ENCODE results near the gene TENM3.

Gene TENM3

DNA sequence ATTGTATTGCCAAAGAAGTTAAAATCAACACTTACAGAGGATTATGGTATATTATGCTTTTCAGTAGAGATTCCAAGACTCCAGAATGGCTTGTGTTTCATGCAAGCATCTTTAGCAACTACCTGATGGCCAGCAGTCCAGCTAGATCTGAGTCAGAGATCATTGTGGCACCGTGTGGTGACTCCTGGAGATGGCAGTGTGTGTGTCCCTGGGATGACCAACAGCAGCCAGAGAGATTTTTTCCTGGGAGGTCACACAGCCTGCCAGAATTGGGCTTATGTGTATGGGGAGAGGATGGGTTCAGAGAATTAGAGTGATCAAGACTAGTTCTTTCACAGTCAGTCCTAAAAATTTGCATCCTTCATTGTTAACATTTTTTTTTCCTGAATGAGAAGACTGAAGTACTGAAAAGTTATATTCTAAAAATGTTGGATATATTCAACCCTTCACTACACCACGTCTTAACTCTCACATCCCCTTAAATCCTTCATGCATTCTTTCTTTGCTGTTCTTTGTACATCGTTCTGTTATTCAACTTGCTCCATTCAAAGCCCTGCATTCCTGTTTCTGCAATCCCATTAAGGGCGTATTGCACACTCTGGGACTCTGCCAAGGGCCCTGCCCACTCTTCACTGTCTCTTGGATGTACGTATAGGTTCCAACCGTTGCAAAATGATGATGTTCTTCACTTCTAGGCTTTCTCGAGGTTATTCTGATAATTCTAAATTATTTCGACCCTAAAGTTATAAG lies 12.4 kb downstream of the TENM3 start:
- DNase-seq = no peak

DNA sequence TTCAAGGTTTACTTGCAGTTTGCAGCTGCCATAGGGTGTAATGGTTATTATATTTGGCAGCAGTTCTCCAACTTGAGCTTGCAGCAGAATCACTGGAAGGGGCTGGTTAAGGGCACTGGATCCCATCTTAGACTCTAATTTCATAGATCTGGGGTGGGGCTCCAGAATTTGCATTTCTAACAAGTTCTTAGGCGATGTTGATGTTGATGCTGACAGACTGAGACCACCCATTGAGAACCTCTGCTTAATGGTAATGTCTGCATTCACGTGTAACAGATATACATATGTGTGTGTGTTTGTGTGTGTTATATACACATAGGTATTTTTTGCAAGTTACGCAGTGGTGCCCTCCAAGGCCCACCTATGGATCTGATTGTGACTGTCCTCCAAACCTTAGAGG lies 13.8 kb downstream of the TENM3 start:
- no peak for DNase-seq

DNA sequence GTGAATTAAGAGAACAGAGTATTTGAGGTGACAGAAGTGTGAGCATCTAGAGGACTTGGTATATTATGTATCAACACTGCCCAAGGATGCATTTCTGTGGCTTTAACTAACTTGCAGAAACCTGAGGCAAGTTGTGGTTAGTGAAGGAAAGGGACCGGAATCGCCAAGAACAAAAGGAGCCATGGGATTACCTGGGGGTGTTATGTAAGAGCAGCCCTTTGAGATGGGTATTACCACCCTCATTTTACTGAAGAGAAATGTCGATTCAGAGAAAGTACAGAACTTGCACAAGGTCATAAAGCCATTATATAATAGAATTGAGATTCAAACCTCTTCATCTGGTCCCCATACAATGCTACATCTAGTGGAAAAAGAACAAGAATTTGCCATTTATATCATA lies 14.3 kb downstream of the TENM3 start:
- no peak for DNase-seq

DNA sequence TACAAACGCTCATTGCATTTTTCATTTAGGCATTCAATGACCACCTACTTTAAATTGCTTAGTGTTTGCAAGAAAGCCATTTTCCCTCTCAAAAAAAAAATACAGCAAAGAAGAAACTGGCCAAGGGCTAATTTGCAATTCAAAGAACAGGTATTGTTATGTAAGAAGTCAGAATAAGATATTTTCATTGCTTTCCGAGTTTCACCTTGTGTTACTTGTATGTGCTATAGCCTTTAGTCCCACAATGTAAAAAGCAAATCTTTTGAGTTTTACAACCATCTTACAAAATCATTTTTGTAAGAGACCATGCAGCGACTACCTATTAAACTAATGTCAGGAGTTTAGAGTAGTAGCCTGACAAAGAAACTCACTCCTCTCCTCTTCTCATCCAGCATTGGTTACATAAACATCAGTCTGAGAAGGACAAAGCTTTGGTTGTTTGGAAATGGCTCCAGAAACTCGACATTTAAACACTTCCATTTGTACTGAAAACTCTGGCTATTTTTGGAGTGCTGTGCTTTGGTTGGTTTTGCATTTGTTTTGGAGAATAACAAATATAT lies 15.3 kb downstream of the TENM3 start:
- DNase-seq = no peak

- no peak for DNase-seq
These were observed 18.5 kb downstream of the TENM3 start for GRCh38 chr4:182261651-182262223.

DNA sequence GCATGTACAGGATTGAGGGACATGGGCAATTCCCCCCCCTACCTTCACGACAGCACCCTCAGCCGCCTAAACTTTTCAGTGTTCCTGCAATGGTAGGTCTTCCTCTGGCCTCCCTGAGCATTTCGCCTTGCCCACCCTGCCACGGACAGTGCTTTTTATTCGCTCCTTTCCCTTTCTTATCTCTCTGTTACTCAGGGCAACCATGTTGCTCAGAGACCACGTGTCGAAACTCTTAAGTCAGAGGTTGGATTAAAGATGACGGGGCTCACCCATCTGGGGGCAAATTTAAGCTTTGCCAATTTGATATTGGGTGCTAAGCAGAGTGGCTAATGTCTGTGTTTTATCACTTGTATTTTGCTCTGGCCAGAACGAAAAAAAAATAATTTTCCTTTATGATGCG lies 20.4 kb downstream of the TENM3 start:
- no peak for DNase-seq

DNA sequence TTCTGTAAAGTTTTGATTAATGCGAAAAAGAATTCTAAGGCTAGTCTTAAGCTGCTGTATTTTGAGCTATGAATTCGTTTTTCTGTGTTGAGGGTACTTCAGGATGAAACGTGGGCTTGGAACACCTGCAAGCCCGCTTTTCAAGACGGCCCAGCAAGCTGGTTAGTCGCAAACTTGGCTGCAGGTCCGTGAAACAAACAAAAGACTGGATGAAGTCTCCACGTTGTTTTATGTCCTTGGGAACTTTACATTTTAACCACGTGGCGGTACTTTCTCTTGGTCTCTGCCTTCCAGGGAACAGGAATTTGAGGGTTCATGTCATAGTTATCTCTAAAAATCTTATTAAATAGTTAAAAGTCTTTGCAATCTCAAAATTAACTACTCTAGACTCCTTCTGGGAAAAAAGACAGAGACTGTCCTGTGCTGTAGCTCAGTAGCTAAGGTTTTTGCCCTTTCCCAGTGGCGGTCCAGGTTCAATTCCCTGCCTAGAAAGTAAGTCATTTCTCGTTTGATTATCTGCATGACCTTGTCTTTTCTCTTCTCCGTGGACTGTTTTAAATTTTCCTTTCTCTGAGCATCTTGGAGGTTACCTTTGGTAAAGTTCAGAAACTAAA lies 21.0 kb downstream of the TENM3 start:
- DNase-seq = no peak

- no peak for DNase-seq
These were observed 22.7 kb downstream of the TENM3 start for GRCh38 chr4:182265881-182266280.

DNA sequence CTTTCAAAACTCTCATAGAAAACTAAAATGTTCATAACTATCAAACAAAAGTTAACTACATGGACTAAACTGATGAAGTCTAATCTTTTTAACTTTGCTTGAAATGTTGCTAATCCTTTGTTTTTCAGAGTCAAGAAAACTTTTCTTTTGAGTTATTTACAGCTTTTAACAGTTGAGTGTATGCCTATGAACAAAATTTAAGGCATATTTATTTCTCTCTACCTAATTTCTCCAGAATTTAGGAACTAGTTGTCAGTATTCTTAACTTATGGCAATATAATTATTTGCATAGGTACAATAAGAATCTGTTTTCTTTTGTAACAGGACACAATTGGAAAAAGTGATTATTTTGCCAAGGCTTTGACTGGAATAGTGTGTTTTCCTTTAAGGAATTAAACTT lies 23.8 kb downstream of the TENM3 start:
- DNase-seq = no peak

DNA sequence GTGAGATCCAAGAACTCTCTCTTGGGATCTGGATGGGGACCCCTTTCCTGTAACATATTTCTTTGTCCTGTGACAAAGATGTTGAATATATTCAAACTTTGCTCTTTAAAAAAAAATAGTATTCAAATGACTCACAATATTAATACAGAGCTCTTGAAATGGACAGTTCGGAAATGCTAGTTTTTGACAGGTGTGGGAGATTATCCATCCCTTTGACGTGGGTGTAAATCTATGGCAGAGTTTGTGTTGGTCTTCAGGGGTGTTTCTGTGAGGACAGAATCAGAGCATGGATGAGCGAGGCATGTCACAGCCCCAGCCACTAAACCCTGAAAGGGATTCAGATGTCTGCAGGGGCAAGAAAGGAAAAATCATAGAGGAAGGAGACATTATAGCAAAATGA lies 25.8 kb downstream of the TENM3 start:
- no peak for DNase-seq

DNA sequence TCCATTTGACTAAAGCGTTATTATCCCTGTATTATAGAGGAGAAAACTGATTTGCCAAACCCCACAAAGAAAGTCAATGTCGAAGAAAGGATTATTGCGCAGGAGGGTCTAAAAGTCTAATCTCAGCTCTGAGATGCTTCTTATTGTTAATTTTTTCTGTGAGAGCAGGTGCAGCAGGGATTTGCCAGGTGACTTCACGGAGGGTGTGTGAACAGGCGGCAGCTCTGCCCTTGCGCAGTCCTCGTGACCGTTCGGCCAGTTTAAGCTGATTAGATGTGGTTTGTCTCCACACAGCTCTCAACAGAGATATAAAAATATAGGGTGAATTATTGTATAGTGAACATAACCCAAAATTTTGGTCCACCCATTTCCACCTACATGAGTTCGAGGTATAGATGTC lies 28.5 kb downstream of the TENM3 start:
- DNase-seq = no peak

DNA sequence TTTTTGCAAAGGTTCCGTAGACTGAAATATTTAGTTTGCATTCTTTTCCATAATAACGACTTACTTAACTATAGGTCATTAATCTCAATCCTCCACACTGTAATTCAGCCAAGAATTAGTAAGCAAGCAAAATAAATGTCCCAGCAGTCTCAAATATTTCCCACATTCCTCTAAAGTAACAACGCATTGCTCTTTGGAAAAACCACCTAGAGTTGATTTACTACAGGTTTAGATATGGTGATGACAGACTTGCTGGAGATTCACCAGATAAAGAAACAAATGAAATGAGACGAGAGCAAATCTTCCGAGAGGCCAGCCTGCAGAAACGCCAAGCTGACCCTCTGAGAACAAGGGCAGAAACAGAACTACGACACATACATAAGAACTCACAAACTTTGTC lies 28.9 kb downstream of the TENM3 start:
- no peak for DNase-seq

- no peak for DNase-seq
These were observed 30.2 kb downstream of the TENM3 start for GRCh38 chr4:182273191-182273935.

DNA sequence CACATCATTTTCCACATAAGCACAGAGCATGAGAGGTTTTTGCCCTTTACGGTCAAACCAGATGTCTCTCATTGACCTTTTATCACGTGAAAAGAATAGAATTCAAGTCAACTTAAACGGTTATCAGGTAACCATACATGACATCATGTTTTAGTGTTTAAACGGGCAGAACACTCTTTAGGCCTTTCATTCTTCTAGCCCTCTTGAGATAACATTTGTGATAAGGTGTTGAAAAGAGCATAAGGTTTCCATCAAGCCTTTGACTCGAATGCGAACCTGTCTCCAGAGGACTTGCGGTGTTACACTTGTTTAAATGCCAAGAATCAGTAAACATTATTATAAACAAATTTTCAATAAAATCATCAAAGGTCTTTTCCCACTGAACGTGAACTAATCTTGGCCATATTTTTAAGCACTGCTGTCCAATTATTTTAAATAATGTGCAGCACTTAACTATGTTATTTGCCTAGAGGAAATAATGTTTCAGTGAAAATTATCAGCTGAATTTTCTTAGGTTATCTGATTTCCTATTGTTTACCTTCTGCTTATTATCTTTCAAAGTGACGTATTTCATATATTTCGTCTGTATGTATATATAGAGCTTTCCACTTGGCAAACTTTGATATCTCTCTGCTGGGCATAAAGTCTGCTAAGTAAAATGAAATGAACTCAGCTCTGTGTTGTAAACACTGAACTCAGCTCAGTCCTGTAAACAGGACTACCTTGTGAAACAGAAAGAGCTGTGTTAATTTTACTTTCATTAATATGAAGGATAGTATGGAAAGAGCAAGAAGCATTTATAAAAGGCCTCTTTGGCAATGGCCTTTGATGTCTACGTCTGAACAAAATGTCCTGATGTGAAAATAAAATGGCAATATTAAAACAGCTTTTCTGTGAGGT lies 33.3 kb downstream of the TENM3 start:
- no peak for DNase-seq

DNA sequence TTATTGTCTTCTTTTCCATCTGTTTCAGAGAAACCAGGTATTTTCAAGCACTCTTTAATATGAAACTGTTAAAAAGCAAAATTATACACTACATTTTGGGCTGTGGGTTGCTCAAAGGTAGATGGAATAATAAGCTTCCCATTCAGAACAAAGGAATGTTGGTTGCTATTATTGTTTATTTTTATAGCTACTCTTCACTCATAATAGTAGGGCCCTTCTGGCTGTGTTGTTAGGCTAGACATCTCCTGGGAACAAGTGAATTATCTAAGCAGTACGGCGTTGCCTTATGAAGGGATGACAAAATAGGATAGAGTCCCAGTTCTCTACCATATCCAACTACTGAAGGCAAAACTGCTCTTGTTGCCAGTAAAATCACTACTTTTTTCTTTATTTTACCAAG lies 34.2 kb downstream of the TENM3 start:
- no peak for DNase-seq

- DNase-seq = no peak
These were observed 35.5 kb downstream of the TENM3 start for GRCh38 chr4:182278729-182279128.

GRCh38 chr4:182280436-182281111 lies 37.4 kb downstream of the TENM3 start:
- DNase-seq = no peak

- no peak for DNase-seq
These were observed 42.8 kb downstream of the TENM3 start for GRCh38 chr4:182286035-182286434.

DNA sequence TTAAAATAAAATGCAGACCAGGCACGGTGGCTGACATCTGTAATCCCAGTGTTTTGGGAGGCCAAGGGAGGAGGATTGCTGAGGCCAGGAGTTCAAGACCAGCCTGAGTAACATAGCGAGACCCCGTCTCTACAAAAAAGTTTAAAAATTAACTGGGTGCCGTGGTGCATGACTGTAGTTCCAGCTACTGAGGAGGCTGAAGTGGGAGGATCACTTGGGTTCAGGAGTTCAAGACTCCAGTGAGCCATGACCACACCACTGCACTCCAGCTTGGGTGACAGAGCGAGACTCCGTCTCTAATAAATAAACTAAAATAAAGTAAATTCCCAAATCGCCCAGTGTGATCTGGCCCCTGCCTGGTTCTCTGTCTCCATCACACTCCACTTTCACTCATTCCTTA lies 43.7 kb downstream of the TENM3 start:
- DNase-seq = no peak

- DNase-seq = no peak
These were observed 45.3 kb downstream of the TENM3 start for GRCh38 chr4:182288534-182288933.

- no peak for DNase-seq
These were observed 46.6 kb downstream of the TENM3 start for GRCh38 chr4:182289809-182290208.

GRCh38 chr4:182291175-182291574 lies 48.0 kb downstream of the TENM3 start:
- no peak for DNase-seq

All from stimulated activated CD4-positive, alpha-beta T cell treated with anti-CD3 and anti-CD28 coated beads, Interleukin-4, amount 100 ng/mL, for 24 hours (primary cell).